Gastrocnemius medialis (tissue), 4 donors: ENCODE data around the gene TXNRD1.
"Not testable (repeated sequence)": the region's sequence is repeated elsewhere in the genome, so short reads cannot be mapped to it uniquely, and the experiment has no call there.

ENCODE experiments used
- POLR2A ChIP-seq, 2 donors: fragments of 450-650 bp; IDR thresholded peaks; one replicate each; pipeline ENCODE4 v1.6.1; 2017; ENCODE audit warnings: antibody characterized with exemption in 2 of 2, mild to moderate bottlenecking in 2 of 2, moderate library complexity in 2 of 2
- TF ChIP-seq, protein P1 (sequence below), 5 experiments: fragments of 450-650 bp in 3 of 5; fragments of 200-600 bp in 2 of 5; sonication (generic) in 2 of 5; IDR thresholded peaks in 4 of 5; conservative IDR thresholded peaks in 1 of 5; 1 replicate in 4 of 5; 2 replicates in 1 of 5; pipeline ENCODE4 v1.5.1; 2016 to 2019; ENCODE audit warnings: antibody characterized with exemption in 5 of 5, mild to moderate bottlenecking in 3 of 5, moderate library complexity in 3 of 5

- TF ChIP-seq, protein P1, sequence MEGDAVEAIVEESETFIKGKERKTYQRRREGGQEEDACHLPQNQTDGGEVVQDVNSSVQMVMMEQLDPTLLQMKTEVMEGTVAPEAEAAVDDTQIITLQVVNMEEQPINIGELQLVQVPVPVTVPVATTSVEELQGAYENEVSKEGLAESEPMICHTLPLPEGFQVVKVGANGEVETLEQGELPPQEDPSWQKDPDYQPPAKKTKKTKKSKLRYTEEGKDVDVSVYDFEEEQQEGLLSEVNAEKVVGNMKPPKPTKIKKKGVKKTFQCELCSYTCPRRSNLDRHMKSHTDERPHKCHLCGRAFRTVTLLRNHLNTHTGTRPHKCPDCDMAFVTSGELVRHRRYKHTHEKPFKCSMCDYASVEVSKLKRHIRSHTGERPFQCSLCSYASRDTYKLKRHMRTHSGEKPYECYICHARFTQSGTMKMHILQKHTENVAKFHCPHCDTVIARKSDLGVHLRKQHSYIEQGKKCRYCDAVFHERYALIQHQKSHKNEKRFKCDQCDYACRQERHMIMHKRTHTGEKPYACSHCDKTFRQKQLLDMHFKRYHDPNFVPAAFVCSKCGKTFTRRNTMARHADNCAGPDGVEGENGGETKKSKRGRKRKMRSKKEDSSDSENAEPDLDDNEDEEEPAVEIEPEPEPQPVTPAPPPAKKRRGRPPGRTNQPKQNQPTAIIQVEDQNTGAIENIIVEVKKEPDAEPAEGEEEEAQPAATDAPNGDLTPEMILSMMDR (IDR thresholded peaks at IDR 0.05 in 4 of 5, conservative IDR thresholded peaks at IDR 0.05 in 1 of 5): not testable (repeated sequence)
- TF ChIP-seq POLR2A (IDR thresholded peaks at IDR 0.05): not testable (repeated sequence)
Observed at GRCh38 chr12:104332273-104332672, 116.7 kb downstream of the TXNRD1 start.
